Esophagus squamous epithelium (tissue), 5 donors: Measurements from ENCODE around the gene ATXN1. TPM values are rescaled to one million over a fixed set of nuclear protein-coding genes. Genes with fewer than 3 reads are reported as not detected.

Experiments used
- DNase-seq: peaks from one replicate; lab custom pipeline; 2025; lab: John Stamatoyannopoulos, UW
- H3K27ac ChIP-seq, 4 donors: fragments of 200-600 bp; sonication (generic); one replicate each; pipeline ENCODE4 v1.5.1; 2016 to 2019; ENCODE audit warnings: mild to moderate bottlenecking in 1 of 4
- H3K27me3 ChIP-seq, 4 donors: fragments of 200-600 bp; sonication (generic); 1 replicate in 3 of 4; 2 replicates in 1 of 4; pipeline versions ENCODE4 v1.5.1 to v1.6.0; 2017 to 2021; ENCODE audit warnings: antibody characterized with exemption in 1 of 4
- H3K36me3 ChIP-seq, 3 donors: fragments of 200-600 bp; sonication (generic); one replicate each; pipeline ENCODE4 v1.5.1; 2016 to 2019
- H3K4me1 ChIP-seq, 3 donors: fragments of 200-600 bp; sonication (generic); one replicate each; pipeline ENCODE4 v1.5.1; 2017 to 2019
- H3K4me3 ChIP-seq, 4 donors: fragments of 200-600 bp; sonication (generic); 1 replicate in 3 of 4; 2 replicates in 1 of 4; pipeline ENCODE4 v1.5.1; 2016 to 2019; ENCODE audit warnings: mild to moderate bottlenecking in 2 of 4, moderate library complexity in 1 of 4
- H3K9me3 ChIP-seq, 3 donors: fragments of 200-600 bp; sonication (generic); one replicate each; pipeline ENCODE4 v1.5.1; 2016 to 2019
- POLR2A ChIP-seq, 4 donors: fragments of 450-650 bp; IDR thresholded peaks; one replicate each; pipeline ENCODE4 v1.6.1; 2017; ENCODE audit warnings: antibody characterized with exemption in 4 of 4, mild to moderate bottlenecking in 4 of 4, moderate library complexity in 3 of 4
- WGBS, 2 donors: methylation state at CpG; one replicate each; pipeline ENCODE4 v1.1.5; 2018; 5-methylcytosine and 5-hydroxymethylcytosine counted together
- intact Hi-C: fragments of 100-400 bp; cut with DNase I; formaldehyde crosslinking; loops from one replicate; pipeline ENCODE4 v1.15.0; 2022
- total RNA-seq, 4 donors: library from RNA; depleted of rRNA; stranded (reverse); fragments of >200 nt; gene quantifications; one replicate each; pipeline ENCODE4 v1.1.0, GENCODE V29; 2016
- TF ChIP-seq, protein P1 (sequence below), 6 experiments: fragments of 450-650 bp in 4 of 6; fragments of 200-600 bp in 2 of 6; sonication (generic) in 2 of 6; IDR thresholded peaks; one replicate each; pipeline ENCODE4 v1.5.1; 2016 to 2019; ENCODE audit warnings: antibody characterized with exemption in 6 of 6, mild to moderate bottlenecking in 4 of 6, moderate library complexity in 4 of 6
- donor health status: DM: yes; HTN: yes; CAD: no.

Gene ATXN1
- total RNA-seq, 4 donors from 2014 or later: 17.5 to 50.5 (median 28.5) TPM

- no peaks in the 10 kb centered on the region for H3K9me3 ChIP-seq
- intact Hi-C loops: no loop called here
- 73 to 84% methylated on average over 8 of the region's 8 CpGs for WGBS, 2 donors
- TF ChIP-seq, protein P1, sequence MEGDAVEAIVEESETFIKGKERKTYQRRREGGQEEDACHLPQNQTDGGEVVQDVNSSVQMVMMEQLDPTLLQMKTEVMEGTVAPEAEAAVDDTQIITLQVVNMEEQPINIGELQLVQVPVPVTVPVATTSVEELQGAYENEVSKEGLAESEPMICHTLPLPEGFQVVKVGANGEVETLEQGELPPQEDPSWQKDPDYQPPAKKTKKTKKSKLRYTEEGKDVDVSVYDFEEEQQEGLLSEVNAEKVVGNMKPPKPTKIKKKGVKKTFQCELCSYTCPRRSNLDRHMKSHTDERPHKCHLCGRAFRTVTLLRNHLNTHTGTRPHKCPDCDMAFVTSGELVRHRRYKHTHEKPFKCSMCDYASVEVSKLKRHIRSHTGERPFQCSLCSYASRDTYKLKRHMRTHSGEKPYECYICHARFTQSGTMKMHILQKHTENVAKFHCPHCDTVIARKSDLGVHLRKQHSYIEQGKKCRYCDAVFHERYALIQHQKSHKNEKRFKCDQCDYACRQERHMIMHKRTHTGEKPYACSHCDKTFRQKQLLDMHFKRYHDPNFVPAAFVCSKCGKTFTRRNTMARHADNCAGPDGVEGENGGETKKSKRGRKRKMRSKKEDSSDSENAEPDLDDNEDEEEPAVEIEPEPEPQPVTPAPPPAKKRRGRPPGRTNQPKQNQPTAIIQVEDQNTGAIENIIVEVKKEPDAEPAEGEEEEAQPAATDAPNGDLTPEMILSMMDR (IDR thresholded peaks at IDR 0.05): no peak
- no peak for TF ChIP-seq POLR2A (IDR thresholded peaks at IDR 0.05)
- no peaks in the 10 kb centered on the region for H3K27me3 ChIP-seq
- H3K4me1 ChIP-seq: no peaks in the 10 kb centered on the region
- H3K36me3 ChIP-seq: peaks cover 0 to 46% (median 0%) of the 10 kb centered on the region in 3 donors
- no peak overlapping the region for H3K27ac ChIP-seq
- no peak overlapping the region for H3K4me3 ChIP-seq
- no peak for DNase-seq
Observed at GRCh38 chr6:16524380-16524707, 236.9 kb downstream of the ATXN1 start.

DNA sequence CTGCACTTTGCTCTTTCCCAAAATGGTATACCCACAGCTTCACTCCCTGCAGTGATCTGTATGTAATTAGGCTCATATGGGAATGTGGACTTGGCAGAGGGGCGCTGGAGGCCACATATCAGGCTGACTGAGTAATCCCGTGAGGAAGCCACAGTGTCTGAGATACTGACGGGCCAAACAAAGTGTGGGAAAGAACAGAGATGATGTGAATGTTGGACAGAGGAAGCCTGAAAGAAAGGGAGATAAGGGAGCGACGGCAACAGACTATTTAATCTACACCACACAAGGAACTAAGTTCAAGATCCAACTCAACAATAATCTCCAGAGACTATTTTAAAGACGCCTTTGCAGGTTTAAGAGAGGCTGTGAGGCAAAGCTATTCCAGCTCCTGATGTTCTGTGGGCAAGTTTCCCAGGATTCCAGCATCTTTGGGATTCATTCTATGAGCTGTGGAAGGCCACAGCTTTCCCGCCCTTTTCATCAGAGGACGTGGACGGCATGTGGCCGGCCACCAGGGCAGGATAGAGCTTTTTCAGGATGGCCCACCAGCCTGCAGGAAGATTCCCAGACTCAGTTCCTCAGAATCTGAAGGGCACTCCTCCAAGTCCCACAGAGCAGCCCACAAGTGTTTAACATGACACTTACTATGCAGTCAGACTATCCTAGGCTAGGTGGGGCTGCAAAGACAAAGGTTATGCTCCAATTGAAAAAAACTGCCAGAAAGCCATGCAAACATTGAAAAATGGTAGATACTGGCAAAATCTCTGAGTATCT lies 237.5 kb downstream of the ATXN1 start:
- intact Hi-C loops: no loop called here
- Histone ChIP-seq H3K36me3 (peaks cover 0 to 49% (median 0%) of the 10 kb centered on the region in 3 donors), H3K4me1 (no peaks in the 10 kb centered on the region), H3K9me3 (no peaks in the 10 kb centered on the region), H3K27me3 (no peaks in the 10 kb centered on the region), H3K27ac (no peak overlapping the region), H3K4me3 (no peak overlapping the region)
- no peak for DNase-seq
- TF ChIP-seq POLR2A (IDR thresholded peaks at IDR 0.05): no peak
- TF ChIP-seq, protein P1 (IDR thresholded peaks at IDR 0.05): no peak
- 65 to 86% methylated on average over 7 to 9 of the region's 10 CpGs for WGBS, 2 donors

DNA sequence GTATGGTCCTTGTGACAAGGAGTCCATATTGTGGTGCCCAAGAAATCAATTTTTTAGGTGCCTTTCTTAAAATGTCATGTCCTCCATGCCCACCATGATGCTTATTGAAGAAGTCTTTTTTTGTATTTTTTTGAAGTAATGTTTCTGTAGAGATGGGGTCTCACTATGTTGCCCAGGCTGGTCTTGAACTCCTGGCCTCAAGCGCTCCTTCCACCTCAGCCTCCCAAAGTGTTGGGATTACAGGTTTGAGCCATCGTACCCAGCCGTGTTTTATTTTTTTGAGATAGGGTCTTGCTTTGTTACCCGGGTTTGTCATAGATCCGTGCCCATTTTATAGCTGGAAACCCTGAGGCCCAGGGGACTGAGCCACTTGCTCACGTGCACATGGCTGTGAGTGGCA lies 238.3 kb downstream of the ATXN1 start:
- 96 to 100% methylated on average over 5 to 6 of the region's 6 CpGs for WGBS, 2 donors
- DNase-seq: no peak
- peaks cover 0 to 58% (median 0%) of the 10 kb centered on the region in 3 donors for H3K36me3 ChIP-seq
- H3K4me3 ChIP-seq: no peak overlapping the region
- H3K9me3 ChIP-seq: no peaks in the 10 kb centered on the region
- no peak for TF ChIP-seq POLR2A (IDR thresholded peaks at IDR 0.05)
- TF ChIP-seq, protein P1 (IDR thresholded peaks at IDR 0.05): no peak
- H3K27ac ChIP-seq: no peak overlapping the region
- intact Hi-C loops: no loop called here
- peaks cover 0 to 7% (median 0%) of the 10 kb centered on the region in 3 donors for H3K4me1 ChIP-seq
- no peaks in the 10 kb centered on the region for H3K27me3 ChIP-seq

GRCh38 chr6:16521528-16521927 lies 239.7 kb downstream of the ATXN1 start:
- intact Hi-C loops: no loop called here
- Histone ChIP-seq H3K36me3 (peaks cover 0 to 62% (median 0%) of the 10 kb centered on the region in 3 donors), H3K27ac (no peak overlapping the region), H3K27me3 (no peaks in the 10 kb centered on the region), H3K4me3 (no peak overlapping the region), H3K4me1 (peaks cover 0 to 8% (median 0%) of the 10 kb centered on the region in 3 donors), H3K9me3 (no peaks in the 10 kb centered on the region)
- TF ChIP-seq, protein P1 (IDR thresholded peaks at IDR 0.05): no peak
- no peak for TF ChIP-seq POLR2A (IDR thresholded peaks at IDR 0.05)
- DNase-seq: no peak
- 86 to 95% methylated on average over 7 of the region's 7 CpGs for whole genome bisulfite sequencing, 2 donors
